Esophagus squamous epithelium (tissue), 5 donors: ENCODE data around the gene TSGA10IP. TPM values are rescaled to one million over a fixed set of nuclear protein-coding genes. Genes with fewer than 3 reads are reported as not detected.

Experiments
- DNase-seq: peaks from one replicate; lab custom pipeline; 2025; lab: John Stamatoyannopoulos, UW
- H3K27ac ChIP-seq, 4 donors: fragments of 200-600 bp; sonication (generic); one replicate each; pipeline ENCODE4 v1.5.1; 2016 to 2019; ENCODE audit warnings: mild to moderate bottlenecking in 1 of 4
- H3K27me3 ChIP-seq, 4 donors: fragments of 200-600 bp; sonication (generic); 1 replicate in 3 of 4; 2 replicates in 1 of 4; pipeline versions ENCODE4 v1.5.1 to v1.6.0; 2017 to 2021; ENCODE audit warnings: antibody characterized with exemption in 1 of 4
- H3K36me3 ChIP-seq, 3 donors: fragments of 200-600 bp; sonication (generic); one replicate each; pipeline ENCODE4 v1.5.1; 2016 to 2019
- H3K4me1 ChIP-seq, 3 donors: fragments of 200-600 bp; sonication (generic); one replicate each; pipeline ENCODE4 v1.5.1; 2017 to 2019
- H3K4me3 ChIP-seq, 4 donors: fragments of 200-600 bp; sonication (generic); 1 replicate in 3 of 4; 2 replicates in 1 of 4; pipeline ENCODE4 v1.5.1; 2016 to 2019; ENCODE audit warnings: mild to moderate bottlenecking in 2 of 4, moderate library complexity in 1 of 4
- H3K9me3 ChIP-seq, 3 donors: fragments of 200-600 bp; sonication (generic); one replicate each; pipeline ENCODE4 v1.5.1; 2016 to 2019
- POLR2A ChIP-seq, 4 donors: fragments of 450-650 bp; IDR thresholded peaks; one replicate each; pipeline ENCODE4 v1.6.1; 2017; ENCODE audit warnings: antibody characterized with exemption in 4 of 4, mild to moderate bottlenecking in 4 of 4, moderate library complexity in 3 of 4
- WGBS, 2 donors: methylation state at CpG; one replicate each; pipeline ENCODE4 v1.1.5; 2018; 5-methylcytosine and 5-hydroxymethylcytosine counted together
- intact Hi-C: fragments of 100-400 bp; cut with DNase I; formaldehyde crosslinking; loops from one replicate; pipeline ENCODE4 v1.15.0; 2022
- total RNA-seq, 4 donors: library from RNA; depleted of rRNA; stranded (reverse); fragments of >200 nt; gene quantifications; one replicate each; pipeline ENCODE4 v1.1.0, GENCODE V29; 2016
- TF ChIP-seq, protein P1 (sequence below), 6 experiments: fragments of 450-650 bp in 4 of 6; fragments of 200-600 bp in 2 of 6; sonication (generic) in 2 of 6; IDR thresholded peaks; one replicate each; pipeline ENCODE4 v1.5.1; 2016 to 2019; ENCODE audit warnings: antibody characterized with exemption in 6 of 6, mild to moderate bottlenecking in 4 of 6, moderate library complexity in 4 of 6
- donor health status: DM: yes; HTN: yes; CAD: no.

Gene TSGA10IP
- total RNA-seq, 4 donors from 2014 or later: not detected

- 35 to 41% methylated on average over 13 of the region's 16 CpGs for WGBS, 2 donors
- peak overlapping the region; percentile 64 to 98 (median 86) for H3K4me3 ChIP-seq
- no peak for DNase-seq
- peaks cover 15 to 22% (median 18%) of the 10 kb centered on the region in 3 donors for H3K36me3 ChIP-seq
- peaks cover 17 to 33% (median 24%) of the 10 kb centered on the region in 3 donors for H3K4me1 ChIP-seq
- intact Hi-C loops: no loop called here
- peaks cover 0 to under 1% (median 0%) of the 10 kb centered on the region in 4 donors for H3K27me3 ChIP-seq
- H3K9me3 ChIP-seq: no peaks in the 10 kb centered on the region
- no peak for TF ChIP-seq POLR2A (IDR thresholded peaks at IDR 0.05)
- TF ChIP-seq, protein P1, sequence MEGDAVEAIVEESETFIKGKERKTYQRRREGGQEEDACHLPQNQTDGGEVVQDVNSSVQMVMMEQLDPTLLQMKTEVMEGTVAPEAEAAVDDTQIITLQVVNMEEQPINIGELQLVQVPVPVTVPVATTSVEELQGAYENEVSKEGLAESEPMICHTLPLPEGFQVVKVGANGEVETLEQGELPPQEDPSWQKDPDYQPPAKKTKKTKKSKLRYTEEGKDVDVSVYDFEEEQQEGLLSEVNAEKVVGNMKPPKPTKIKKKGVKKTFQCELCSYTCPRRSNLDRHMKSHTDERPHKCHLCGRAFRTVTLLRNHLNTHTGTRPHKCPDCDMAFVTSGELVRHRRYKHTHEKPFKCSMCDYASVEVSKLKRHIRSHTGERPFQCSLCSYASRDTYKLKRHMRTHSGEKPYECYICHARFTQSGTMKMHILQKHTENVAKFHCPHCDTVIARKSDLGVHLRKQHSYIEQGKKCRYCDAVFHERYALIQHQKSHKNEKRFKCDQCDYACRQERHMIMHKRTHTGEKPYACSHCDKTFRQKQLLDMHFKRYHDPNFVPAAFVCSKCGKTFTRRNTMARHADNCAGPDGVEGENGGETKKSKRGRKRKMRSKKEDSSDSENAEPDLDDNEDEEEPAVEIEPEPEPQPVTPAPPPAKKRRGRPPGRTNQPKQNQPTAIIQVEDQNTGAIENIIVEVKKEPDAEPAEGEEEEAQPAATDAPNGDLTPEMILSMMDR (IDR thresholded peaks at IDR 0.05): no peak
- peak overlapping the region; percentile 86 to 95 (median 94) for H3K27ac ChIP-seq
Measured at GRCh38 chr11:65960824-65961266, 15.6 kb downstream of the TSGA10IP start.

DNA sequence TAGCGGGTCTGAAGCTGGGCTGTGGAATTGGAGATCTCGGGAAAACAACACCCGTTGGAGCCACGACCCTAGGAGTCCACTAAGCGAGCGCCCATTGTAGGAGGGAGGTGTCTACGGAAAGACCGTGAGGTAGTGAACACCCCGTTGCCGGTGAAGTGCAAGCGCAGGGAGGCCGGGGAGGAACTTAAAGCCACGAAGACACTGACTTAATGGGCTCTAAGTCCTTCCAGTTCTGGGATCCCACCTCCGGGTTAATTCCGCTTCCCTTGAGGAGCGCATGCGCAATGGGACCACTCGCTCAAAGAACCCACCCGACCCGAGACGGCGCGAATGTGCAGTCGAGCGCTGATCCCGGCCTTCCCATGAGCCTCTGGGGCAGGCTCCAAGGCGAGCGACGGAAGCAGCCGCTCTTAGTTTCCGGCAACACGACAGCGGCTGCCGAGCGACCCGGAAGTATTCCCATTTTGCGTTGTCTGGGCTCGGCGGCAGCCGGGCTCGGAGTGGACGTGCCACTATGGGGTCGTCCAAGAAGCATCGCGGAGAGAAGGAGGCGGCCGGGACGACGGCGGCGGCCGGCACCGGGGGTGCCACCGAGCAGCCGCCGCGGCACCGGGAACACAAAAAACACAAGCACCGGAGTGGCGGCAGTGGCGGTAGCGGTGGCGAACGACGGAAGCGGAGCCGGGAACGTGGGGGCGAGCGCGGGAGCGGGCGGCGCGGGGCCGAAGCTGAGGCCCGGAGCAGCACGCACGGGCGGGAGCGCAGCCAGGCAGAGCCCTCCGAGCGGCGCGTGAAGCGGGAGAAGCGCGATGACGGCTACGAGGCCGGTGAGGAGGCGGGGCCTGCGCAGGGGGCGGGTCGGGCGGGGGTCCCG lies 16.2 kb downstream of the TSGA10IP start, which contains the start of gene SART1:
Gene SART1, plus strand, starts transcription at position 468 of the 874 bp plus-strand sequence. Its CDS starts 47 bp downstream, at position 515.
- peak within 1 kb of the TSS; percentile 86 to 95 (median 94) for H3K27ac ChIP-seq
- no peaks in the 10 kb centered on the region for H3K9me3 ChIP-seq
- peaks cover 17 to 33% (median 24%) of the 10 kb centered on the region in 3 donors for H3K4me1 ChIP-seq
- intact Hi-C loops: no loop called here
- DNase-seq: peak; percentile 87
- H3K4me3 ChIP-seq: peak within 1 kb of the TSS; percentile 64 to 98 (median 86)
- TF ChIP-seq, protein P1 (IDR thresholded peaks at IDR 0.05): peak in 1 of 6 experiments; percentile 42
- peak in 2 of 4 donors; percentile 53 to 75 for TF ChIP-seq POLR2A (IDR thresholded peaks at IDR 0.05)
- WGBS, 2 donors: 0 to 1% methylated on average over 14 to 28 of the region's 97 CpGs
- H3K36me3 ChIP-seq: peaks cover 22 to 28% (median 24%) of the 10 kb centered on the region in 3 donors
- no peaks in the 10 kb centered on the region for H3K27me3 ChIP-seq

DNA sequence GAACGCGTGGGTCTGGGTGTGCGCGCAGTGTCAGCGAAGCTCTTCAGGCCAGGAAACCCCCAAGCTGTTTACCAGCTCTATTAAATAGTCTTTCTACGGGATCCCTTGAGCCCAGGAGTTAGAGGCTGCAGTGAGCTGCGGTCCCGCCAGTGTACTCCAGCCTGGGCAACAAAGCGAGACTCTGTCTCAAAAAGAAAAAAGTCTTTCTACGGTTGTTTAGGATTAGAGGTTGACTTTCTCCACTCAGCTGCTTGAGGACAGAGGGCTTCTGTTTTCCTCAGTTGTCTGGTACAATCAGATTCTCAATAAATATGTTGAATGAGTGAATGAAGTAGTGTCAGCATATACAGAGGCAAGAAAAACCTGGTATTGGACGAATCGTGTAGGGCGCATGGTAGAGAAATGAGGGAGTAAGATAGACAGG lies 16.9 kb downstream of the TSGA10IP start:
- no peak for TF ChIP-seq POLR2A (IDR thresholded peaks at IDR 0.05)
- TF ChIP-seq, protein P1 (IDR thresholded peaks at IDR 0.05): no peak
- peak overlapping the region; percentile 64 to 98 (median 86) for H3K4me3 ChIP-seq
- DNase-seq: no peak
- no peaks in the 10 kb centered on the region for H3K27me3 ChIP-seq
- WGBS, 2 donors: 14 to 22% methylated on average over 5 of the region's 13 CpGs
- H3K27ac ChIP-seq: peak overlapping the region; percentile 86 to 95 (median 94)
- peaks cover 17 to 33% (median 24%) of the 10 kb centered on the region in 3 donors for H3K4me1 ChIP-seq
- H3K9me3 ChIP-seq: no peaks in the 10 kb centered on the region
- intact Hi-C loops: no loop called here
- H3K36me3 ChIP-seq: peaks cover 28 to 35% (median 31%) of the 10 kb centered on the region in 3 donors

DNA sequence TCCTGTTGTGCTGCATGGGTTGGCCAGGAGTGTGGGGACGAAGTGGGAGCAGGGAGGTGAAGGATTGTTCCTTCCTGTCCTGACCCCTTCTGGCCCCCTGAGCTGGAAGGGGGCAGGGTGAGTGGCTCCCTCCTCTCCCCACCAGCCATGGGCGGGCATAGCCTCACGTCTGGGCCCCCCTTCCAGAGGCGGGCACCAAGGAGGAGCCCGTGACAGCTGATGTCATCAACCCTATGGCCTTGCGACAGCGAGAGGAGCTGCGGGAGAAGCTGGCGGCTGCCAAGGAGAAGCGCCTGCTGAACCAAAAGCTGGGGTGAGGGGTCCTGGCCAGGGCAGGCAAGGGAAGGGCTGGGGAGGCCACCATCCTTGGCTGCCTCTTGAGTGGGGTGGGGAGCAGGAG lies 19.6 kb downstream of the TSGA10IP start:
- no peak for DNase-seq
- WGBS, 2 donors: no CpG with 5 or more reads among the region's 10 CpGs
- H3K27ac ChIP-seq: no peak overlapping the region
- H3K9me3 ChIP-seq: no peaks in the 10 kb centered on the region
- peaks cover 17 to 46% (median 24%) of the 10 kb centered on the region in 3 donors for H3K4me1 ChIP-seq
- intact Hi-C loops: no loop called here
- no peaks in the 10 kb centered on the region for H3K27me3 ChIP-seq
- TF ChIP-seq POLR2A (IDR thresholded peaks at IDR 0.05): no peak
- TF ChIP-seq, protein P1 (IDR thresholded peaks at IDR 0.05): no peak
- H3K36me3 ChIP-seq: peaks cover 35 to 62% (median 48%) of the 10 kb centered on the region in 3 donors
- H3K4me3 ChIP-seq: no peak overlapping the region
